NCI-H2171 (cell line): ENCODE results near the gene MAB21L4.

Experiments
- DNase-seq: peaks from one replicate; lab custom pipeline; 2025; lab: John Stamatoyannopoulos, UW

The MAB21L4 gene

GRCh38 chr2:240877460-240878340 lies 18.3 kb downstream of the MAB21L4 start:
- no peak for DNase-seq

GRCh38 chr2:240876475-240877251 lies 19.3 kb downstream of the MAB21L4 start:
- no peak for DNase-seq

GRCh38 chr2:240876035-240876474 lies 19.9 kb downstream of the MAB21L4 start:
- DNase-seq, result no peak

- no peak for DNase-seq
These were observed 20.5 kb downstream of the MAB21L4 start for GRCh38 chr2:240875228-240876034.

- no peak for DNase-seq
These were observed 21.2 kb downstream of the MAB21L4 start for GRCh38 chr2:240874715-240875227.

- no peak for DNase-seq
These were observed 21.9 kb downstream of the MAB21L4 start for GRCh38 chr2:240873805-240874714.

GRCh38 chr2:240873098-240873788 lies 22.7 kb downstream of the MAB21L4 start:
- DNase-seq, result no peak

- DNase-seq, result no peak
These were observed 23.4 kb downstream of the MAB21L4 start for GRCh38 chr2:240872317-240873097.

- no peak for DNase-seq
These were observed 24.6 kb downstream of the MAB21L4 start for GRCh38 chr2:240871071-240871958.

- no peak for DNase-seq
These were observed 25.7 kb downstream of the MAB21L4 start for GRCh38 chr2:240869956-240870875.

- no peak for DNase-seq
These were observed 26.6 kb downstream of the MAB21L4 start for GRCh38 chr2:240869109-240869955.

GRCh38 chr2:240868286-240869108 lies 27.5 kb downstream of the MAB21L4 start, which contains the start of gene AGXT:
Gene AGXT, plus strand, starts transcription at chr2:240868824. Its CDS starts 42 bp downstream, at chr2:240868866.
- DNase-seq, result no peak

- no peak for DNase-seq
These were observed 30.6 kb downstream of the MAB21L4 start for GRCh38 chr2:240865391-240865790.

- no peak for DNase-seq
These were observed 31.5 kb downstream of the MAB21L4 start for GRCh38 chr2:240864475-240864874.

GRCh38 chr2:240861547-240861946 lies 34.4 kb downstream of the MAB21L4 start:
- DNase-seq, result no peak
